Measurements from ENCODE around the gene CACNA1C.

- TF ChIP-seq, protein P1, sequence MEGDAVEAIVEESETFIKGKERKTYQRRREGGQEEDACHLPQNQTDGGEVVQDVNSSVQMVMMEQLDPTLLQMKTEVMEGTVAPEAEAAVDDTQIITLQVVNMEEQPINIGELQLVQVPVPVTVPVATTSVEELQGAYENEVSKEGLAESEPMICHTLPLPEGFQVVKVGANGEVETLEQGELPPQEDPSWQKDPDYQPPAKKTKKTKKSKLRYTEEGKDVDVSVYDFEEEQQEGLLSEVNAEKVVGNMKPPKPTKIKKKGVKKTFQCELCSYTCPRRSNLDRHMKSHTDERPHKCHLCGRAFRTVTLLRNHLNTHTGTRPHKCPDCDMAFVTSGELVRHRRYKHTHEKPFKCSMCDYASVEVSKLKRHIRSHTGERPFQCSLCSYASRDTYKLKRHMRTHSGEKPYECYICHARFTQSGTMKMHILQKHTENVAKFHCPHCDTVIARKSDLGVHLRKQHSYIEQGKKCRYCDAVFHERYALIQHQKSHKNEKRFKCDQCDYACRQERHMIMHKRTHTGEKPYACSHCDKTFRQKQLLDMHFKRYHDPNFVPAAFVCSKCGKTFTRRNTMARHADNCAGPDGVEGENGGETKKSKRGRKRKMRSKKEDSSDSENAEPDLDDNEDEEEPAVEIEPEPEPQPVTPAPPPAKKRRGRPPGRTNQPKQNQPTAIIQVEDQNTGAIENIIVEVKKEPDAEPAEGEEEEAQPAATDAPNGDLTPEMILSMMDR (IDR thresholded peaks at IDR 0.05), result no peak
- no peak for TF ChIP-seq EP300 (IDR thresholded peaks at IDR 0.05)
- no peak for TF ChIP-seq POLR2A (IDR thresholded peaks at IDR 0.05)
These were observed 640.6 kb downstream of the CACNA1C start for GRCh38 chr12:2693244-2693860.
